Left lobe of liver (tissue), 2 donors: Measurements from ENCODE around the gene SPAG16. TPM values are rescaled to one million over a fixed set of nuclear protein-coding genes. Genes with fewer than 3 reads are reported as not detected.

ENCODE experiments used
- ATAC-seq: fragments of 200-7000 bp; cut with Tn5 transposase; one replicate; pipeline ENCODE4 v1.9.1; 2020; ENCODE audit warnings: mild to moderate bottlenecking, moderate library complexity
- DNase-seq: peaks from one replicate; pipeline ENCODE4 v3.0.0-alpha.2; 2020; ENCODE audit warnings: low spot score
- total RNA-seq: library from RNA; stranded (reverse); gene quantifications from one replicate; pipeline ENCODE4 v1.2.1, GENCODE V29; 2021
- donor health status: DM: no; HTN: no; CAD: no; lungs with moderate emphysema.
- donor health status: DM: no; HTN: yes; CAD: no.

The SPAG16 gene
- total RNA-seq, 1 donor from 2014 or later: 8.2 TPM

DNA sequence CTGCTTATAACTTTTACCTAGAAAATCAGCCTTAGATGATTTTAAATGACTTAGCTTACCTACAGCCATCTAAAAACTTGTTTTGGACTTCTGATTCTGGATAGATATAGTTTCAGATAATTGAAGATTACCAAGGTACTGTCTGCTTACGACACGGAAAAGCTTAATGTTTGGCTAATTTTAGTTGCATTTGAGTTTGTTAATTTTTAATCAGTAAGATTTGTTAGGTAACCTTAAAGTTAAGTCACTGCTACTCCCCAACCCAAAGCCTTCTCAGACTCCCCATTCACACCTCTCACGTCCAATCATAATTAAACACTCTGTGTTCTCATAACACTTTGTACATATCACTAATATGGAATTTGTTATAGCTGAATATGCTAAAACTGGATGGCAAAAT lies 936.0 kb downstream of the SPAG16 start:
- ATAC-seq (peak; percentile 40), DNase-seq (no peak)

DNA sequence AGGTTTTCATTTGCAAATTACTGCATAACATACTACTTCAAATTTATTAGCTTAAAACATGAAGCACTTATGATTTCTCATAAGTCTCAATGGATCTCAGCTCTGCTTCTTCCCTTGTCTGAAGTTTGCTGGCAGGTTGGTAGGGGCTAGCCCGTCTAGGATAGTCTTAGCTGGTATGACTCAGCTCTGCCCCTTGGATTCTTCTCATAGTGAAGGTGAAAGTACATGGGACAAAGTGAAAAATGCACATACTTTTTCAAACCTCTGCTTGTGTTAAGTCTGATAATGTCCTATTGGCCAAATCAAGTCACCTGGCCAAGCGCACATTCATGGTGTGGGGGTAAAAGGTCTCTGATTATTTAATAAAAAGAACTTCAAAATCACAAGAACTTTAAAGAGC lies 941.8 kb downstream of the SPAG16 start:
- no peak for ATAC-seq
- DNase-seq: no peak

DNA sequence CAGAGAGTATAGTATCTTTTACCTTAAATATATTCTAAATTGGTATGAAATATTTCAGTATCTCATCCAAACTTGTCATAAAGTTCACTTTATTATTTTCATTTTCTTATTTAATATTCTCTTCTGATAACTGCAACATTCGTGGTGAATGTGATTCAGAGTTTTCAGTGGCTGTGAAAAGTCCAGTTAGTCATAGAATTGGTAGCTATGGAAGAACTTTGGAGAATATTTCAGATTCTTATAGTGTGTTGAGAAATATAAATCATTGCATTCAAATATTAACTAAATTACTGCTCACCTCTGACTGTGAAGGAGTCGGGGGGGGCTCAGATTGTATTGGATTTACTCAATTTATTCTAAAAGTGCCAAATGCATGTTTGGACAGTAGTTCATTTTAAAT lies 948.0 kb downstream of the SPAG16 start:
- ATAC-seq: no peak
- DNase-seq: no peak

DNA sequence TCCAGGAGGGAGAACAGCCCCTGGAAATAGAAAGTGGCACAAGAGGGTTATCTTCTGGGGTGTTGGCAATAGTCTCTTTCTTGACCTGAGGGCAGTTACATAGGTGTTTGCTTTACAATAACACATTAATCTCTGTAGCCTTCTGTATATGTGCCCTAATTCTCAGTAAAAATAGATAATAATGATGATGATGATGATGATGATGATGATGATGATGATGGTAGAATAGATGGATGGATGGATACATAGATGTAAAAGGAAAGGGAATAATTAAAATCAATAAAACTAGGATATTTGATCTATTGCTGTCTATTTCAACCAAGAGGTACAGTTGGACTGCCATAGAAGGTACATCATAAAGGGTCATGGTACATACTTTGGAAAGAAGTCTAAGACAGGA lies 948.9 kb downstream of the SPAG16 start:
- ATAC-seq: no peak
- DNase-seq: no peak

DNA sequence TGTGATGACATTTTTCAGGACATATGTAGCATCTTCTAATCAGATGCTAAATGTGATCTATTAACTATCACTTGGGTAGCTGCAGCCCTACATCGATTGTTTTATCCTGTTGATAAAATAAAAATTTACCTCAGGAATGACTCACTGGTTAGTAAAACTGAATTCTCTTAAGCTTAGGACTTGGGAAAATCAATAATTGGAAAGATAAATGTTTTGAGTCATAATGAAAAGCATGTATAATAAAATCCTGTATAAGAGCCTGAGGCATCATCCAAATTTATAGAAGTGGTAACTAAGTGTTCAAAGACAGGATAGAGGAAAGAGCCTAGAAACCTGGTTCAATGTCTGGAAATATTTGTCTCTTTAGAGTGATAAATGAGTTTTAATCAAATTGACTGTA lies 958.5 kb downstream of the SPAG16 start:
- ATAC-seq (no peak), DNase-seq (no peak)

- DNase-seq: no peak
Measured at GRCh38 chr2:214244847-214245246, 960.6 kb downstream of the SPAG16 start.

DNA sequence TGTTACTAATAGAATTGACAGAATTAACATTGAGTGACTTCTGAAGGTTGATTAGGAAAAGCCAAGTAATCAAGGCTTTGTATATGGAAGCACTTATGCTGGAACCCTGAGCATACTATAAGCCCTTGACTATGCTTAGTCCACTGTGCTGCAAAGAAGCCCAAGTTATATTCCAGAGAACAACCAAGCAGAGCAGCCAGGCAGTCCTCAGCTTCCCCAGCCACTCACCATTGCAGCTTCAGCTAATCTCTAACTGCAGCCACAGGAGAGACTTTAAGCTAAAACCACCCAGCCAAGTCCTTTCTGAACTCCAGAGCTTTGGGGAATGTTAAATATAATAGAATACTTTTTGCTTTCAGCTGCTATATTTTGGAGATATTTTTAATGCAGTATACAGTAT lies 962.2 kb downstream of the SPAG16 start:
- ATAC-seq: no peak
- no peak for DNase-seq

More at GRCh38 chr2:214244847-214245246, 960.6 kb downstream of the SPAG16 start:
- no peak for ATAC-seq

DNA sequence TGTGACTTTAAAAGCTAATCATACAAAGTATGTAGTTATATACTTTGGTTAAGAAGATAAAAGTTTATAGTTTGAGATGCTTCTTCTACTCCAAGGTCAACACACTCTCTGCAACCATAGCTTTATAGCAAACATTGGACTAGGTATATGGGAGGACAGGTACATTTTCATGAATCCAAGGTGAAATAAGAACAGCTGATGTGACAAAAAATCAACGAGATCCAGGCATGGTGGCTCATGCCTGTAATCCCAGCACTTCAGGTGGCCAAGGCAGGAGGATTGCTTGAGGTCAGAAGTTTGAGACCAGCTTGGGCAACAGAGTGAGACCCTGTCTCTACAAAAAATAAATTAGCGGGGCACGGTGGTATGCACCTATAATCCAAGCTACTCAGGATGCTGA lies 963.3 kb downstream of the SPAG16 start:
- DNase-seq (no peak), ATAC-seq (no peak)

DNA sequence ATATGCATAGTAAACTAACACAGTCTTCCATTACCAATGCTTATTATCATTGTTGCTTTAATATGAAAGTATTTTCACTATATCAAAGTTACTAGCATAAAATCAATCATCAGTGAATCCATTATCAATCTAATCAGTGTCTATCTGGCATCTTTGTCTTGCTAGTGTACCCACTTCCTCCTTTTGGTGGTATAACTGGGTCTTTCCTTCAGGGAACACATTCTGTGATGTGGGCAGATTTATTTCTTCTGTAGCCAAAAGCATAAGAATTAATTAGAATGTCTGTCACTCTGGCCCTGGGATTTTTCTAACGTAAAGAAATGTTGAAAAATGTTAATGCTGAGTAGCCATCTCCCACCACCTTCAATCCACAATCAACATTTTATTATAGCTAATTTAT lies 970.8 kb downstream of the SPAG16 start:
- ATAC-seq: no peak
- no peak for DNase-seq

DNA sequence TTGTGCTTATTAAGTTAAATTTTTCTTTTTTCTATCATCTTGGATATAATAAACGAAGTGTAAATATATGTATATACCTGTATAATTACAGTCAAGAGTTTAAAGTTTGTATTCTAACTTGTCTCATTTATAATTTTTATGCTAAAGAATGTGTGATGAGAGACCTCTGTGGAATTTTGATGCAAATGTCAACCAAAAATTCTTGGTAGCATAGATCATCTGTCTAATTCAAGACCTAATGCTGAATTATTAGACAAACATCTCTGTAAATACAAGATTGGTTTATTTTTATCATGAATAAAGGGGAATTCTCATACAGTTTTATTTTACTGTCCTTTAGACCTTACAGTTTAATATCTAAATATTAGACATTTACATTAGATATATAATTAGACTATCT lies 977.4 kb downstream of the SPAG16 start:
- ATAC-seq: no peak
- DNase-seq: no peak

- DNase-seq (no peak), ATAC-seq (no peak)
Measured at GRCh38 chr2:214264171-214264570, 979.9 kb downstream of the SPAG16 start.

- no peak for ATAC-seq
- DNase-seq: no peak
Measured at GRCh38 chr2:214265991-214266489, 981.8 kb downstream of the SPAG16 start.

DNA sequence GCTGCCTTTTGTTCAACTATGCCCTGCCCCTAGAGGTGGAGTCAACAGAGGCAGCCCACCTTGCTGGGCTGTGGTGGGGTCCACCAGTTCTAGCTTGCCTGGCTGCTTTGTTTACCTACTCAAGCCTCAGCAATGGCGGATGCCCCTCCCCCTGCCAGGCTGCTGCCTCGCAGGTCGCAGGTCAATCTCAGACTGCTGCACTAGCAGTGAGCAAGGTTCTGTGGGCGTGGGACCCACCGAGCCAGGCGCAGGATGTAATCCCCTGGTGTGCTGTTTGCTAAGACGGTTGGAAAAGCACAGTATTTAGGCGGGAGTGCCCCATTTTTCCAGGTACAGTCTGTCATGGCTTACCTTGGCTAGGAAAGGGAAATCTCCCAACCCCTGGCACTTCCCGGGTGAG lies 993.6 kb downstream of the SPAG16 start:
- ATAC-seq (no peak), DNase-seq (no peak)

GRCh38 chr2:214286011-214286410 lies 1001.7 kb downstream of the SPAG16 start:
- ATAC-seq (no peak), DNase-seq (no peak)

- ATAC-seq: no peak
- DNase-seq: no peak
Measured at GRCh38 chr2:214293593-214293992, 1009.3 kb downstream of the SPAG16 start.

DNA sequence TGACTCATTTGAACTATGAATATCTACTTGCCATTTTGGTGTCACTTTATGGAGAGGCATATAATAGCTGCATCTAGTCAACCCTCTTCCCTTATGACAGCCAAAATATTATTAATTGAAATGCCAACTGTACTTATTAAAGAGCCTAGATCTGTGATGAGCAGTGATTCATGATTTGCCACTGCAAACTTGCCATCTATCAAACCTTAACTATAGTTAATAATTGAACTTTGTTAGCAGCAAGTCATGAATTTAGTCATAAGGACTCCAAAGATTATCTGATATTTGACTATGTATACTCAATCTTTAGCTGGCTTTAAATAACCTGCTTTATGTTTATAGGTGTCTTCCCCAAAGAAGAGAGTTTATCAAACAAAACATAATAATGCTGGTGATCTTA lies 1010.2 kb downstream of the SPAG16 start:
- DNase-seq (no peak), ATAC-seq (no peak)

DNA sequence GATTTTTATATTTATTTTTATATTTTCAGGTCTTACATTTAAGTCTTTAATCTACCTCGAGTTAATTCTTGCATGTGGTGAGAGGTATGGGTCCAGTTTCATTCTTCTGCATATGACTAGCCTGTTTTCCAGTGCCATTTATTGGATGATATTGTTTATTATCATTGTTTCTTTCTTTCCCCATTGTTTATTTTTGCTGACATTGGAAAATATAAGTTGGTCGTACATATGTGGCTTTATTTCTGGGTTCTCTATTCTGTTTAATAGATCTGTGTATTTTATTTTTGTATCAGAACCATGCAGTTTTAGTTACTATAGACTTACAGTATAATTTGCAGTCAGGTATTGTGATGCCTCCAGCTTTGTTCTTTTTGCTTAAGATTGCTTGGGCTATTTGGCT lies 1013.2 kb downstream of the SPAG16 start:
- no peak for DNase-seq
- ATAC-seq: no peak

DNA sequence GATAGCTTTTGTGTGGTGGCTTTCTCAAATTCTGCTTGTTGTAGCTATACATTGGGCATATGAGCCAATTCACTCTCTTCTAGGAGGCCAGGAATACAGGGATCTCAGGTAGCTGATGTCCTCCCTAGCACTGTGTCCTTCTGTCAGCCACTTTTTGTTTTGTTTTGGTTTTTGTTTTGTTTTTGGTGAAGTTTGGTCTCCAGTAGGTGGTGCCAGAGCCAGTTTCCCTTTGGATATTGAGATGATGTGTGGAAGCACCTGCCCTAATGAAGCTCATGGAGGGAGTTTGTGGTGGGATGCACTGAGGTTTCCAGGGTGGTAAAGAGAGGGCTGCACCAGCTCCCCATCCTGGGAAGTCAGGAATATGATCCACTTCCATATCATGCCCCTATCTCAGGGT lies 1026.1 kb downstream of the SPAG16 start:
- DNase-seq: no peak
- ATAC-seq: peak; percentile 60

DNA sequence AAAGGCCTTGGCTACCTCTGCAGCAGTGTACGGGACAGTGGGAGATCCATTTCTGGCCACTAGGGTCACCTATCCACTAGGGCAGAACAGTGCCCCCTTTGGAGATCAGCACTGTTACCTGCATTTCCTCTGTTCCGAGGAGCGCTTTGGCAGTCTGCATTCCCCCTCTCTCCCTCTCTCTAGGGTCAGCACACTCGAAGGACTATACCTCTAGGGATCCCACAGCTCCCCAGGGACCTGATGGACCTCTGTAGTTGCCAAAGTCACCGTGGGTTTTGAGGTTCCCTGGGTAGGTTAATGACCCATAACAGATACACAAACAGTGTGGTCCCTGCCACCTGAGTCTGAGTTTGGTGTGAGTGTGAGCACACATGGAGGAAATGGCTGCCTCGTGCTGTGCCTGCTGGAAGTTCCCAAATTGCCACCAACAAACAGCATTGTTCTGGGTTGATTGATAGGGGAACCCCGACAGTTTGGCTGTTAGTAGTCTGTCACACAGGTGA lies 1026.8 kb downstream of the SPAG16 start:
- ATAC-seq (peak; percentile 38), DNase-seq (no peak)

GRCh38 chr2:214311931-214312749 lies 1027.9 kb downstream of the SPAG16 start:
- ATAC-seq (no peak), DNase-seq (no peak)

DNA sequence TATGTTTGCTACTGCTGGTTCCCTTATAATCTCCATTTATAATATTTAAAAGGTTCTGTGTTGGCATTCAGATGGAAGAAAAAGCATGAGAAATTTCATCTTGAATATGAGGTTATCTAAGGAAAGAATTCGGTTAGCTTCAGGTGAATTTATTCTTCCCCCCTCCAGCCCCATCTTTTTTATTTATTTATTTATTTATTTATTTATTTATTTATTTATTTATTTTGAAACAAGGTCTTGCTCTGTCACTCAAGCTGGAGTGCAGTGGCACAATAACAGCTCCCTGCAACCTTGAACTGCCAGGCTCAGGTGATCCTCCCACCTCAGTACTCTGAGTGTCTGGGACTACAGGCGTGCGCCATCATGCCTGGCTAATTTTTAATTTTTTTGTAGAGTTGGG lies 1031.1 kb downstream of the SPAG16 start:
- ATAC-seq: no peak
- DNase-seq: no peak

GRCh38 chr2:214320211-214320610 lies 1035.9 kb downstream of the SPAG16 start:
- DNase-seq: no peak
- no peak for ATAC-seq

DNA sequence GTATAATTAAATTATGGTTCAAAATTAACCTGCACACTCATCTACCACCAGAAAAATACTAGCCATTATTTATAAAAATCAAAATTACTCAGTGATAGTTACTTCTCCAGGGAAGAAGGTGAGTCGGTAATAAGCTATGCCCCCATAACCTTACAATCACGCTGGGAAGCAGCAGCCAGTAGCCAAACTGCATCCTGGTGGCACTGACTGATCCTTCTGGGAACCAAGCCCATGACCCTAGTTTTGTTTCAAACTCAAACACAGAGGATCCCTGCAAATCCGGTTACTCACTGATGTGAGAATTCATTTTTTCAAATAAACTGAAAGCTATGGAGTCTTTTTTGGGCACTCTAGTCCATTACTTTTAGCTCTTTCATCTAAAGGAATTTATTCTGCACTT lies 1038.4 kb downstream of the SPAG16 start:
- no peak for ATAC-seq
- no peak for DNase-seq
